Measurements from ENCODE around the gene TIAL1. TPM values are rescaled to one million over a fixed set of nuclear protein-coding genes. Genes with fewer than 3 reads are reported as not detected.
"Not testable (repeated sequence)": the region's sequence is repeated elsewhere in the genome, so short reads cannot be mapped to it uniquely, and the experiment has no call there.

The TIAL1 gene
- total and polyA plus RNA-seq, 2 donors (not counting 1 experiment from before 2014, with no cell fraction given) = 38.5 to 116 TPM

DNA sequence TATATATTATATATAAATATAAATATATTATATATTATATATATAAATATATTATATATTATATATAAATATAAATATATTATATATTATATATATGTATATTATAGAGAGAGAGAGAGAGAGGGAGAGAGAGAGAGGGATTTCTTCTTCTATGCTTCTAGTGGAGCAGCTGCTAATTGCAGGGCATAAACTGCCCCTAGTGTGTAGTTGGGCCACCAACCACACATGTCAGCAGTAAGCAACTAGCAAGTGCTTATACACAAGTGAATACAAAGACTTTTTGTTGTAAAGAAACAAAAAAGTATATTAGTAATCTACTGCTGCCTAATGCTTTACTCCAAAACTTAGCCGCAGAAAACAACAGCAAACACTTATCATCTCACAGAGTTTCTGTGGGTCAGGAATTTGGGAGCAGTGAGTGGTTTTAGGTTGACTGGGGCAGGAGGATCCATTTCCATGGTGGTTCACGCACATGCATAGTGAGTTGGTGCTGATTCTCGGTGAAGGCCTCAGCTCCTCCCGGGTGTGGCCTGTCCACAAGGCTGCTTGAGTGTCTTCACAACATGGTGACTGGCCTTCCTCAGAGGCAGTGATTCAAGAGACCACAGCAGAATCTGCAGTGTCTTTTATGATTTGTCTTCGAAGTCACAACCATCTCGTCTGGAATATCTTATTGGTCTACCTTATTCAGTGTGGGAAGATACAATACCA is 29.0 kb upstream of the TIAL1 start:
- Histone ChIP-seq H3K27ac (ENCODE audit: insufficient read depth, low read length) (no peak overlapping the region), H3K36me3 (ENCODE audit: control insufficient read depth, insufficient read depth, low read length) (no peaks in the 10 kb centered on the region), H3K79me2 (ENCODE audit: control insufficient read depth, insufficient read depth, low read length) (no peaks in the 10 kb centered on the region), H3K9ac (ENCODE audit: insufficient read depth, low read length) (no peak overlapping the region), H3K27me3 (ENCODE audit: control insufficient read depth, insufficient read depth, low read length) (no peaks in the 10 kb centered on the region), H3K4me3 (replicated peaks in 1 of 4; ENCODE audit: control extremely low read depth in 1 of 4, insufficient read depth in 1 of 4, low read depth in 3 of 4, low read length in 4 of 4) (no peak overlapping the region), H3K4me2 (ENCODE audit: extremely low read depth, insufficient read depth, low read length) (no peak overlapping the region), H3K9me3 (ENCODE audit: control insufficient read depth, insufficient read depth, low read depth, low read length) (no peaks in the 10 kb centered on the region), H4K20me1 (ENCODE audit: control insufficient read depth, extremely low read depth, insufficient read depth, low read length) (no peaks in the 10 kb centered on the region), H3K4me1 (ENCODE audit: control insufficient read depth, extremely low read depth, insufficient read depth, low read length) (peaks cover 1% of the 10 kb centered on the region), H2AFZ (ENCODE audit: low read length) (no peak overlapping the region)
- no peak for DNase-seq (ENCODE audit: low read depth in 2 of 2)
- TF ChIP-seq, protein P1, sequence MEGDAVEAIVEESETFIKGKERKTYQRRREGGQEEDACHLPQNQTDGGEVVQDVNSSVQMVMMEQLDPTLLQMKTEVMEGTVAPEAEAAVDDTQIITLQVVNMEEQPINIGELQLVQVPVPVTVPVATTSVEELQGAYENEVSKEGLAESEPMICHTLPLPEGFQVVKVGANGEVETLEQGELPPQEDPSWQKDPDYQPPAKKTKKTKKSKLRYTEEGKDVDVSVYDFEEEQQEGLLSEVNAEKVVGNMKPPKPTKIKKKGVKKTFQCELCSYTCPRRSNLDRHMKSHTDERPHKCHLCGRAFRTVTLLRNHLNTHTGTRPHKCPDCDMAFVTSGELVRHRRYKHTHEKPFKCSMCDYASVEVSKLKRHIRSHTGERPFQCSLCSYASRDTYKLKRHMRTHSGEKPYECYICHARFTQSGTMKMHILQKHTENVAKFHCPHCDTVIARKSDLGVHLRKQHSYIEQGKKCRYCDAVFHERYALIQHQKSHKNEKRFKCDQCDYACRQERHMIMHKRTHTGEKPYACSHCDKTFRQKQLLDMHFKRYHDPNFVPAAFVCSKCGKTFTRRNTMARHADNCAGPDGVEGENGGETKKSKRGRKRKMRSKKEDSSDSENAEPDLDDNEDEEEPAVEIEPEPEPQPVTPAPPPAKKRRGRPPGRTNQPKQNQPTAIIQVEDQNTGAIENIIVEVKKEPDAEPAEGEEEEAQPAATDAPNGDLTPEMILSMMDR (conservative IDR thresholded peaks at IDR 0.05 in 1 of 2, IDR thresholded peaks at IDR 0.05 in 1 of 2; ENCODE audit: low read depth in 1 of 2, low read length in 2 of 2) = no peak
- no peak for TF ChIP-seq EZH2 (IDR thresholded peaks at IDR 0.05; ENCODE audit: low read length, missing control alignments)

DNA sequence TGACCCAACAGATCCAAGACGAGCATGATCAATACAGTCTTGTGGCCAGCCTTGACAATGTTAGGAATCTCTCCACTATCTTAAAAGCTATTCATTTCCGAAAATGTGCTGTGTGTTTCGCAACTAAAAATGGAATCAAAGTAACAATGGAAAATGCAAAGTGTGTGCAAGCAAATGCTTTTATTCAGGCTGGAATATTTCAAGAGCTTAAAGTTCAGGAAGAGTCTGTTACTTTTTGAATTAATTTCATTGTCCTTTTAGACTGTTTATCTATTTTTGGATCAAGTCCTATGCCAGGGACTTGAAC is 24.3 kb upstream of the TIAL1 start:
- H3K36me3 ChIP-seq (ENCODE audit: control insufficient read depth, insufficient read depth, low read length) = no peaks in the 10 kb centered on the region
- no peak overlapping the region for H3K9ac ChIP-seq (ENCODE audit: insufficient read depth, low read length)
- no peak for DNase-seq (ENCODE audit: low read depth in 2 of 2)
- H3K9me3 ChIP-seq (ENCODE audit: control insufficient read depth, insufficient read depth, low read depth, low read length) = no peaks in the 10 kb centered on the region
- peaks cover 7% of the 10 kb centered on the region for H3K4me1 ChIP-seq (ENCODE audit: control insufficient read depth, extremely low read depth, insufficient read depth, low read length)
- H3K27me3 ChIP-seq (ENCODE audit: control insufficient read depth, insufficient read depth, low read length) = no peaks in the 10 kb centered on the region
- H3K4me3 ChIP-seq (replicated peaks in 1 of 4; ENCODE audit: control extremely low read depth in 1 of 4, insufficient read depth in 1 of 4, low read depth in 3 of 4, low read length in 4 of 4) = no peak overlapping the region
- H3K4me2 ChIP-seq (ENCODE audit: extremely low read depth, insufficient read depth, low read length) = no peak overlapping the region
- H3K79me2 ChIP-seq (ENCODE audit: control insufficient read depth, insufficient read depth, low read length) = no peaks in the 10 kb centered on the region
- H3K27ac ChIP-seq (ENCODE audit: insufficient read depth, low read length) = no peak overlapping the region
- no peaks in the 10 kb centered on the region for H4K20me1 ChIP-seq (ENCODE audit: control insufficient read depth, extremely low read depth, insufficient read depth, low read length)
- H2AFZ ChIP-seq (ENCODE audit: low read length) = no peak overlapping the region
- no peak for TF ChIP-seq EZH2 (IDR thresholded peaks at IDR 0.05; ENCODE audit: low read length, missing control alignments)

DNA sequence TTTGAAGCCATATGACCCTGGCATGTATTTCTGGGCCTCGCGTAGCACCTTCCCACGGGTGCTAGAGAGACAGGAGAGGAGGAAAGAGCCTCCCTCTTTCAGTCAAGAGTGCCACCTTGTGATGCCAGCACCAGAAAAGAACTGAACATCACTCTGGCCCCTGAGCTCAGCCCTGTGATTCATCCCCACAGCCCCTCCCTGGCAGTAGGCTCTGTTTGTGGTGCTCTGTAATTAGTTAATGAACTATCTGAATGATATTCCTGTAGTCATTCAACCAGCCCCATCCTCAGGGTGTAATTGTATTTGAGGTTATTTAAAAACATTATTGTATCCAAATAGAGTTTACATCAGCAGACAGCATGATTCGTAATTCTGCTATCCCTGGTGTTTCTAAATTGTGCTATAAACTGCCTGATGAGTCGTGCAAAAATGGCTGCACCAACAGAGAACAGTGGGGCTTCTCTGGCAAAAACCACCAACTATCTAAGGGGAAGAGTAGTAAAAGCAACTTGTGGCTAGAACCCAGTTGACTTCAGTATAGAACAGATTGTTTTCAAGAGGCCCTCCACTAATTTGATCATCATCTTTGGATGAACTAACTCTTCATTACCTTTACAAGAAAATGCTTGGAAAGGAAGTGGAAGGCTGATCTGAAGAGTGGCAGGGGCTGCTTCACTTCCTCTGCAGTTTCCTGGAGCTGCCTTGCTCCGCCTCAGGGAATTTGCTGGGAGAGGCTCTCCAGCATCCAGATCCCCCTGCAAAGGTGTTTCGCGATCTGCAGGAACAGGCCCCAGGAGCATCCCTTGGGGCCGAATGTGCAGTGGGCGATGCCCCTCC is 23.7 kb upstream of the TIAL1 start:
- Histone ChIP-seq H2AFZ (ENCODE audit: low read length) (peak overlapping the region; percentile 60), H3K36me3 (ENCODE audit: control insufficient read depth, insufficient read depth, low read length) (no peaks in the 10 kb centered on the region), H3K4me3 (replicated peaks in 1 of 4; ENCODE audit: control extremely low read depth in 1 of 4, insufficient read depth in 1 of 4, low read depth in 3 of 4, low read length in 4 of 4) (no peak overlapping the region), H4K20me1 (ENCODE audit: control insufficient read depth, extremely low read depth, insufficient read depth, low read length) (no peaks in the 10 kb centered on the region), H3K27ac (ENCODE audit: insufficient read depth, low read length) (peak overlapping the region; percentile 47), H3K9ac (ENCODE audit: insufficient read depth, low read length) (no peak overlapping the region), H3K4me1 (ENCODE audit: control insufficient read depth, extremely low read depth, insufficient read depth, low read length) (peaks cover 7% of the 10 kb centered on the region), H3K79me2 (ENCODE audit: control insufficient read depth, insufficient read depth, low read length) (no peaks in the 10 kb centered on the region), H3K9me3 (ENCODE audit: control insufficient read depth, insufficient read depth, low read depth, low read length) (no peaks in the 10 kb centered on the region), H3K27me3 (ENCODE audit: control insufficient read depth, insufficient read depth, low read length) (no peaks in the 10 kb centered on the region), H3K4me2 (ENCODE audit: extremely low read depth, insufficient read depth, low read length) (peak overlapping the region; percentile 51)
- no peak for TF ChIP-seq EZH2 (IDR thresholded peaks at IDR 0.05; ENCODE audit: low read length, missing control alignments)
- TF ChIP-seq, protein P1 (conservative IDR thresholded peaks at IDR 0.05 in 1 of 2, IDR thresholded peaks at IDR 0.05 in 1 of 2; ENCODE audit: low read depth in 1 of 2, low read length in 2 of 2) = no peak
- DNase-seq (ENCODE audit: low read depth in 2 of 2) = peak; percentile 22 to 40

DNA sequence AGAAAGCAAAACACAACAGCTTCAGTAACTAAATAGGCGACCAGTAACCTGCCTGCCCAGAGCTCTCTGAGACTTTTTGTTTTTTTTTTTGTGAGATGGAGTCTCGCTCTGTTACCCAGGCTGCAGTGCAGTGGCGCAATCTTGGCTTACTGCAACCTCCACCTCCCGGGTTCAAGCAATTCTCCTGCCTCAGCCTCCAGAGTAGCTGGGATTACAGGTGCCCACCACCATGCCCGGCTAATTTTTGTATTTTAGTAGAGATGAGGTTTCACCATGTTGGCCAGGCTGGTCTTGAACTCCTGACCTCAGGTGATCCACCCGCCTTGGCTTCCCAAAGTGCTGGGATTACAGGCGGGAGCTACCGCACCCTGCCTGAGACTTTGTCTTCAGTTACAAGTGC is 23.0 kb upstream of the TIAL1 start:
- H3K4me3 ChIP-seq (replicated peaks in 1 of 4; ENCODE audit: control extremely low read depth in 1 of 4, insufficient read depth in 1 of 4, low read depth in 3 of 4, low read length in 4 of 4); H3K9me3 ChIP-seq (ENCODE audit: control insufficient read depth, insufficient read depth, low read depth, low read length); H3K9ac ChIP-seq (ENCODE audit: insufficient read depth, low read length); H4K20me1 ChIP-seq (ENCODE audit: control insufficient read depth, extremely low read depth, insufficient read depth, low read length); H3K27me3 ChIP-seq (ENCODE audit: control insufficient read depth, insufficient read depth, low read length); H3K4me1 ChIP-seq (ENCODE audit: control insufficient read depth, extremely low read depth, insufficient read depth, low read length); H2AFZ ChIP-seq (ENCODE audit: low read length); DNase-seq (ENCODE audit: low read depth in 2 of 2); H3K79me2 ChIP-seq (ENCODE audit: control insufficient read depth, insufficient read depth, low read length); H3K36me3 ChIP-seq (ENCODE audit: control insufficient read depth, insufficient read depth, low read length): not testable (repeated sequence)
- Histone ChIP-seq H3K27ac (ENCODE audit: insufficient read depth, low read length) (peak overlapping the region; percentile 47), H3K4me2 (ENCODE audit: extremely low read depth, insufficient read depth, low read length) (peak overlapping the region; percentile 51)

Measured in fibroblast of lung (primary cell).